Skeletal muscle cell (primary cell): ENCODE measurements around the gene CACNA1H.

Source experiments
- DNase-seq: peaks from one replicate; pipeline ENCODE4 v3.0.0-alpha.2; 2010; ENCODE audit warnings: low read depth
- H3K4me3 ChIP-seq: 2 replicates; pipeline ENCODE4 v1.5.1; 2011; ENCODE audit warnings: low read depth, mild to moderate bottlenecking, control low read depth, low read length, moderate library complexity

The CACNA1H gene

GRCh38 chr16:1155353-1156054 lies 2.6 kb downstream of the CACNA1H start:
- DNase-seq, result no peak
- no peak overlapping the region for H3K4me3 ChIP-seq

- DNase-seq, result no peak
- no peak overlapping the region for H3K4me3 ChIP-seq
These were observed 3.4 kb downstream of the CACNA1H start for GRCh38 chr16:1156055-1156982.

- no peak for DNase-seq
- no peak overlapping the region for H3K4me3 ChIP-seq
These were observed 4.2 kb downstream of the CACNA1H start for GRCh38 chr16:1156983-1157638.

DNA sequence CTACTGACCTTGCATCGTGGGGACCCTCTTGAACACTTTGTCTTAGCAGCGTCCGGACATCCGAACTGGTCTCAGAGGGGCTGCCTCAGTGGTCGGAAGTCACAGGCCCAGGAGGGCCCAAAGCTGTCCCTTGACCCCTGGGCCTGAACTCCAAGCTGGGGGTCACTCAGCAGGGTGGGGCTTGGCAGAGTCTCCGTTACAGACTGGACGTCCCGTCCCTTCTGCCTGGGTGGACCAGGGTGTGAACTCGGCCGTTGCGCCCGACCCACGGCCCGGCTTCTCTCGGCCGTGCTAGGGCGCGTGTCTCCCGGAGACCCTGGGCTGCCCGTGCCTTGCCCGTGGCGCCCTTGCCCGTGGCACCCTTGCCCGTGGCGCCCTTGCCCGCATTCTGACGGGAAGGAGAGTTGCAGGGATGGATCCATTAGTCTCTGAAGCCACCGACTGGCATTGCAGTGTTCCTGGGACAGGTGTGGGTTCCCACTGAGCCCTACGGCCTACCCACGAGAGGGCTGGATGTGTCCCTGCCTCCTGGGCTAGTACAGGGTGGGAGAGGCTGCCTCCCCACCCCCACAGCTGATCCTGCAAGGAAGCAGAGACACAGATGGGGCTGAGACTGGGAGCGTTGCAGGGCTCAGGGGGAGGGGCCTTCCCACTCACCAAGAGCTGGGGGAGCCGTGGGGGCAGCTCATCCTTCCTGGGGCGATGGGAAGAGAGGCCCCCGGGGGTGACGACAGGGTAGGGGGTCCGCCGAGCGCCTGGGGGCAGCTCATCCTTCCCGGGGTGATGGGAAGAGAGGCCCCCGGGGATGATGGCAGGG lies 4.9 kb downstream of the CACNA1H start:
- no peak overlapping the region for H3K4me3 ChIP-seq
- no peak for DNase-seq

- no peak overlapping the region for H3K4me3 ChIP-seq
- no peak for DNase-seq
These were observed 5.8 kb downstream of the CACNA1H start for GRCh38 chr16:1158456-1159324.

- DNase-seq, result no peak
- no peak overlapping the region for H3K4me3 ChIP-seq
These were observed 6.5 kb downstream of the CACNA1H start for GRCh38 chr16:1159325-1159972.

DNA sequence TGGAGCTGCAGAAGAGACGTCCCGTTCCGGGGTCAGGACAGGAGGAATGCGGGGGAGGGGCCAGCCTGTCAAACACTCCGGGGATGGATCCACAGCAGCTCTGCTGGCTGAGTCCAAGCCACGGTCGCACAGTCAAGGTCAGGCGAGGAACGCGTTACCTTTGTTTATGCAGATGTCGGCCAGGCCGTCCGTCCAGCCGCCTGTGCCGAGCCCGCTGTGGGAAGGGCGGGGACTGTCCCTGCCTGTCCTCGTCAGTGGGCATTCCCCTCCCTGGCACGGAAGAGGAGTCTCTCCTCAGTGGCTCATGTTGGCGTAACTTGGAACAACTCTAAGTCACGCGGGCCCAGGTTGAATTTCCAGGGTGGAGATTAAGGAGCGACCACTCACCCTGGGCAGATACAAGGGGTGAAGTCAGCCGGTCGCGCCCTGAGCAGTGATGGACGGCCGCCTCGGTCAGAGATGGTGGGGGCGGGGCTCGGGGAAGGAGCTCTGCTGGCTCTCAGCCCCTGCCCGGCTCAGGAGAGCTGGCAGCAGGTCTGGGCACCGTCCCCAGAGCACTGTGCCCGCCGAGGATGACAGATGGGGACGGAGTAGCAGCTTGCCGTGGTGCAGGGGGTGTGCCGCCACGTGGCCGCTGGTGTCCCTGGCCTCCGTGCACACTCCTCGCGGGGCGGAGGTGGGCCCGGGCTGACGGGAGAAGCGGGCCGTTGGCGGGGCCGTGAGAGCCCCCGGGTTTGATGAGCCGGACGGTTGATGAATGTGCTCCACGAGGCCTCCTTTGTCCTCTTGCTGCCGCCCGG lies 7.3 kb downstream of the CACNA1H start:
- no peak for DNase-seq
- H3K4me3 ChIP-seq, result no peak overlapping the region

DNA sequence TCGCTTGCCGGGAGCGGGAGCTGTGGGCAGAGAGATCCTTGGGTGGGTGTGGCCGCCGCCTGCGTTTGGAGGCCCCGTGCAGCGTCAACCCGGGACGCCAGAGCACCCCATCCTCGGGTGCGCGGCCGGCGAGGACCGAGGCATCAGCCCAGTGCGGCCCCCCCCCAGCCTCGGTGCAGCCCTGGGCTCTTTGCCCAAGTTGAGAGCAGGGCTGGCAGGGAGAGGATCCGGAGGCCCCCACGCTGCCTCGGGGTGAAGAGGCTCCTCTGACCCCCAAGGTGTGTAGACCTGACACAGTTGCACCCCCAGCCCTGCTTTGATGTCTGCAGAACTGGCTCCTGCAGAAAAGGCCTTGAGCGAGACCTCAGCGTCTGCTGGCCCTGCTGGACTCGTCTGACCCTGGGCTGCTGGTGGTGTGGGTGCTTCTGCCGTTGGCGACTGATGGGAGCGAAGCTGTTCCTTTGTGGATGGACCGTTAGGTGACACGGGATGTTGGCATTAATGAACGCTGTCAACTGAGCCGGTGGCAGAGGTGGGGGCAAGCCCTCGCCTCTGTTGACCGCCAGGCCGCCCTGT lies 8.0 kb downstream of the CACNA1H start:
- no peak overlapping the region for H3K4me3 ChIP-seq
- no peak for DNase-seq

GRCh38 chr16:1162701-1163566 lies 10.0 kb downstream of the CACNA1H start:
- no peak for DNase-seq
- H3K4me3 ChIP-seq, result no peak overlapping the region

GRCh38 chr16:1163567-1164055 lies 10.7 kb downstream of the CACNA1H start:
- no peak for DNase-seq

DNA sequence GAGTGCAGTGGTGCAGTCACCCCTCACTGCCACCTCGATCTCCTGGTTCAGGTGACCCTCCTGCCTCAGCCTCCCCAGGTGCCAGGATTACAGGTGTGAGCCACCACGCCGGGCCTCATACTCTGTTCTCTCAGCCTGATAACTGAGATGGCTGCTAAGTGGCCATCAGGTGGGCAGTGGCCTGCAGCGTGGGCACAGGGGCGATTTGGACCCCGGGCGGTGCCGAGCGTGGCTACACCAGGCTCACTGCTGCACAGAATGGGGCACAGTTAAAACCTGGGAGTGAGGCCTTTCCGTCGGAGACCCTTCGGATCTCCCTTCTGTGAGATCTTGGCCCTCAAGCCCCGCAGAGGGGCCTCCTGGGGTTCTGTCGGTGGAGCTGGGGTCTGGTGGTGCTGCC lies 11.5 kb downstream of the CACNA1H start:
- no peak for DNase-seq
- no peak overlapping the region for H3K4me3 ChIP-seq

More at GRCh38 chr16:1163567-1164055, 10.7 kb downstream of the CACNA1H start:
- no peak overlapping the region for H3K4me3 ChIP-seq

DNA sequence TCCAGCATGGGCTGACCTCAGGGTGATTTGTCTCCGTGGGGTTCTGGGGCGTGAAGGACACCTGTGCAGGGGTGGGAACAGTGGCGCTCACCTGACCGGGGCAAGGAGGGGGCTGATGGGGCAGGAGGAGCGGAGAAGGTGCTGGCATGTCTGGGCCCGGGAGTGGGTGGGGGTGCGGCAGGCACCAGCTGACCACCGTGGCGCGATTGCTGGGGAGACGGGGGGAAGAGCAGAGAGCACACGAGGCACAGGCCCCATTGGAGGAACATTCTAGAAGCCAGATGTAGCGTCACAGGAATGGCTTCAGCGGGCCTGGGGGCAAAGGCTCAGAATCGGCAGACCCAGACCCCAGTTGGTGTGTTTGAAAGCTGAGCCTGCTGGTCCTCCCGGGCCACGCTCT lies 12.1 kb downstream of the CACNA1H start:
- H3K4me3 ChIP-seq, result no peak overlapping the region

DNA sequence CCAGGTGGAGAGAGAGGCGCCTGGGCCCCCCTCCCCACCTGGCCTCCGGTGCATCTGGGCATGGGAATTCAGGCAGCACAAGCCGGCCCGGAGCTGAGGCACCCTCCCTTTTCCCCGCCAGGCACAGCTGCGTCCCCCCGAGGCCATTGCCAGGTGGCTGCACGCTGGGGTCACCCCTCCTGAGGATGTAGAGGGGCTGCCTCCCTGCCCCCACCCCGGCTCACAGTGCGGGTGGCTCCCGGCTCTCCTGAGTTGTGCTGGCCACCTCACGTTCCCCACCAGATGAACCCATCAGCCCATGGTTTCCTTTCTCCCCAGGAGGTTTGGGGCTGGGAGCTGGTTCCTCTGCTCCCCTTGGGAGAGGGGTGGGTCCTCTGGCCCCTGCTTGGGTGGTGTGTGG lies 12.6 kb downstream of the CACNA1H start:
- H3K4me3 ChIP-seq, result no peak overlapping the region
- no peak for DNase-seq

More for the DNA sequence above, 12.1 kb downstream of the CACNA1H start:
- DNase-seq, result no peak

DNA sequence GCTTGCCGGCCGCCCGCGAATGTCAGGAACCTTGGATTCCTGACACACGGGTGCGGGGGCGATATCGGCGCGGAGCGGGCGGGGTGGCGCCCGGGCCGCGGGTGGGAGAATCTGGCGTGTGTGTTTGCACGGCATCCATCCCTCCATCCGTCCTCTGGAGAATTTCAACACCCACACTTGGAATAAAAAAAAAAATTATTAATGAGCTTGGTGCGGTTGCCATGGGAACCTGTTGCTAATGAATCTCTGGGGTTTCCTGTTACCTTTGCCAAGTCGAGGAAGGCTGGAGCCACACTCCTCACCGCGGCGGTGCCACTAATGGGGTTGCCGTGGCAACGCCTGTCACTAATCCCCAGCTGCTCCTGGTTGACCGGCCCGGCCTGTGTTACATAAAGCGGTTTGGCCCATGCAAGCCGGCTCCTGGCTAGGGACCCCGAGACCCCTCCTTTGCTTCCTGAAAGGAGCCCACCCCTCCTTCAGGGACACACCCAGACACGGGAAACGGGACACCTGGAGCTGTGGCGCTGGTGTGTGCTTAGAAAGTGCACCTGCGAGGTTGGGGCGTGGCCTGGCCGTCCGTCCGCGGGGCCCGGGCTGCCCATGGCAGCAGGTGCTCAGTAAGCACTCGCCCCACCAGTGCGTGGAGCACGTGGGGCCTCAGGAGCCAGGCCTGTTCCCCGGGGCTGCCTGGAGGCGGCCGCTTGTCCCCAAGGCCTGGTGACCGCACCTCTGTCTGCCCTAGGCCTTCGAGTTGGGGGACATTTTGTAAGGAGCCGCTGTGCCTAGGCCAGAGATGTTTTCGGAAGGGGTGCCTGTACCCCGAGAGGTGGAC lies 14.6 kb downstream of the CACNA1H start:
- no peak overlapping the region for H3K4me3 ChIP-seq
- DNase-seq, result no peak

DNA sequence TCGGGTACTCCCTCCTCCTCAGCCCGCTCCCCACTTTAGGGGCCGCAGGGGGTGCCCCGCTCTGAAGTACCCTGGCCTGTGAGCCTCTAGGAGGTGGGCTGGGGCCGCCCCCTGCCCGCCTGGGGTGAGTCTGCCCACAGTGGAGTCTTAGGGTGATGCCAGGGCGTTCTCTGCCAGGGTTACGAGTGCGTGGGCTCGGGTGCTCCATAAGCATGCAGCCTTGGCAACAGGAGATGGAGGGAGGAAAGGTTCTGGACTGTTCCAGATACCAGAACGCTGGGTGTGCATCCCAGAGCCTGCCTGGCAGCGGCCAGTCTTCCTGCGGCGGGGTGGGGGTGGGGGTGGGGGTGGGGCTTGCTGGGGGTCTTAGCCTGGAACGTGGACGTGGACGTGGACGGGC lies 15.9 kb downstream of the CACNA1H start:
- DNase-seq, result no peak
- H3K4me3 ChIP-seq, result no peak overlapping the region
